Parathyroid adenoma (tissue), 2 donors: ENCODE data around the gene C20orf144.

ENCODE experiments used
- H2AFZ ChIP-seq: fragments of 300-600 bp; sonication (generic); one replicate; pipeline ENCODE4 v1.7.0; 2017; ENCODE audit warnings: antibody characterized with exemption, mild to moderate bottlenecking
- H3K27ac ChIP-seq: fragments of 300-600 bp; sonication (generic); one replicate; pipeline ENCODE4 v1.7.0; 2017
- H3K27me3 ChIP-seq: fragments of 300-600 bp; sonication (generic); one replicate; pipeline ENCODE4 v1.7.0; 2017; ENCODE audit warnings: low read length; ENCODE audit not compliant: control insufficient read depth, insufficient read depth
- H3K36me3 ChIP-seq: fragments of 300-600 bp; sonication (generic); one replicate; pipeline ENCODE4 v1.7.0; 2017; ENCODE audit warnings: low read length; ENCODE audit not compliant: control insufficient read depth, insufficient read depth
- H3K4me1 ChIP-seq: fragments of 300-600 bp; sonication (generic); one replicate; pipeline ENCODE4 v1.7.0; 2017; ENCODE audit warnings: control low read depth
- H3K4me2 ChIP-seq: fragments of 300-600 bp; sonication (generic); one replicate; pipeline ENCODE4 v1.7.0; 2017; ENCODE audit warnings: low read length
- H3K4me3 ChIP-seq: fragments of 300-600 bp; sonication (generic); one replicate; pipeline ENCODE4 v1.7.0; 2017; ENCODE audit warnings: low read depth, low read length
- H3K79me2 ChIP-seq: fragments of 300-600 bp; sonication (generic); one replicate; pipeline ENCODE4 v1.7.0; 2017; ENCODE audit warnings: control low read depth
- H3K9ac ChIP-seq: fragments of 300-600 bp; sonication (generic); one replicate; pipeline ENCODE4 v1.7.0; 2017; ENCODE audit warnings: mild to moderate bottlenecking
- H3K9me3 ChIP-seq: fragments of 300-600 bp; sonication (generic); one replicate; pipeline ENCODE4 v1.7.0; 2017; ENCODE audit warnings: low read length; ENCODE audit not compliant: control insufficient read depth
- TF ChIP-seq, protein P1 (sequence below): fragments of 300-600 bp; sonication (generic); IDR thresholded peaks from one replicate; pipeline ENCODE4 v1.7.0; 2017; ENCODE audit warnings: antibody characterized with exemption, mild to moderate bottlenecking
- donor health status: primary hyperparathyroidism.

The C20orf144 gene

DNA sequence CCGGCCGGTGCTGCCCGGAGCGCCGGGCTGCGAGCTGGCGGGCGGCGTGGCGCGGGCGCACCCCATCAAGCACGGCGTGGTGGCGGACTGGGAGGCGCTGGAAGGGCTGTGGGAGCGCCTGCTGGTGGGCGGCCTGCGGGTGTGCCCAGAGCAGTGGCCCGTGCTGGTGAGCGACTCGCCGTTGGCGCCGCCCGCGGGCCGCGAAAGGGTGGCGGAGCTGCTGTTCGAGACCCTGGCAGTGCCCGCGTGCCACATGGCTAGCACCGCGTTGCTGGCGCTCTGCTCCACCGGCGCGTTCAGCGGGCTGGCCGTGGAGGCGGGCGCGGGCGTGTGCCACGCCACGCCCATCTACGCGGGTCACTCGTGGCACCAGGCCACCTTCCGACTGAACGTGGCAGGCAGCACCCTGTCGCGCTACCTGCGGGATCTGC, 5.1 kb downstream of the C20orf144 start:
- Histone ChIP-seq H3K9me3 (no peaks in the 10 kb centered on the region), H3K4me2 (peak overlapping the region; percentile 70), H3K36me3 (no peaks in the 10 kb centered on the region), H3K27me3 (no peaks in the 10 kb centered on the region), H3K4me3 (peak overlapping the region; percentile 44), H3K79me2 (no peaks in the 10 kb centered on the region), H3K9ac (no peak overlapping the region), H3K4me1 (peaks cover 21% of the 10 kb centered on the region), H2AFZ (peak overlapping the region; percentile 98), H3K27ac (peak overlapping the region; percentile 80)
- TF ChIP-seq, protein P1, sequence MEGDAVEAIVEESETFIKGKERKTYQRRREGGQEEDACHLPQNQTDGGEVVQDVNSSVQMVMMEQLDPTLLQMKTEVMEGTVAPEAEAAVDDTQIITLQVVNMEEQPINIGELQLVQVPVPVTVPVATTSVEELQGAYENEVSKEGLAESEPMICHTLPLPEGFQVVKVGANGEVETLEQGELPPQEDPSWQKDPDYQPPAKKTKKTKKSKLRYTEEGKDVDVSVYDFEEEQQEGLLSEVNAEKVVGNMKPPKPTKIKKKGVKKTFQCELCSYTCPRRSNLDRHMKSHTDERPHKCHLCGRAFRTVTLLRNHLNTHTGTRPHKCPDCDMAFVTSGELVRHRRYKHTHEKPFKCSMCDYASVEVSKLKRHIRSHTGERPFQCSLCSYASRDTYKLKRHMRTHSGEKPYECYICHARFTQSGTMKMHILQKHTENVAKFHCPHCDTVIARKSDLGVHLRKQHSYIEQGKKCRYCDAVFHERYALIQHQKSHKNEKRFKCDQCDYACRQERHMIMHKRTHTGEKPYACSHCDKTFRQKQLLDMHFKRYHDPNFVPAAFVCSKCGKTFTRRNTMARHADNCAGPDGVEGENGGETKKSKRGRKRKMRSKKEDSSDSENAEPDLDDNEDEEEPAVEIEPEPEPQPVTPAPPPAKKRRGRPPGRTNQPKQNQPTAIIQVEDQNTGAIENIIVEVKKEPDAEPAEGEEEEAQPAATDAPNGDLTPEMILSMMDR, result no peak

DNA sequence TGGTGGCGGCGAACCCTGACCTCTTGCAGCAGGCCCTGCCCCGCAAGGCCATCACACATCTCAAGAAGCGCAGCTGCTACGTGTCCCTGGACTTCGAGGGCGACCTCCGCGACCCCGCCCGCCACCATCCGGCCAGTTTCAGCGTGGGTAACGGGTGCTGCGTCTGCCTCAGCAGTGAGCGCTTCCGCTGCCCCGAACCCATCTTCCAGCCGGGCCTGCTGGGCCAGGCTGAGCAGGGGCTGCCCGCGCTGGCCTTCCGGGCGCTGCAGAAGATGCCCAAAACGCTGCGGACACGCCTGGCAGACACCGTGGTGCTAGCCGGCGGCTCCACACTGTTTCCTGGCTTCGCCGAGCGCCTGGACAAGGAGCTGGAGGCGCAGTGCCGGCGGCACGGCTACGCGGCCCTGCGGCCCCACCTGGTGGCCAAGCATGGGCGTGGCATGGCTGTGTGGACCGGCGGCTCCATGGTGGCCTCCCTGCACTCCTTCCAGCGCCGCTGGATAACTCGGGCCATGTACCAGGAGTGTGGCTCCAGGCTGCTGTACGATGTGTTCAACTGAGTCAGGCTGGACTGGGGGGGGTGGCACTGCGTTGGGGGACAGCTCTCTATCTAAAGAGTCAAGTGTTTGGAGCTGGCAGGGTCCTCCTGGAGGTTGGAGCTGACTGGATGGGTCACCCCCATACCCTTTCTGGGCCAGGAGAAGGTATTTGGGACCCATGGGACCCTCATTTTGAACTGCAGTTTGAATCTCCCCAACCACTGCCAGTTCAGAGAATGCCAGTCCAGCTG, 5.7 kb downstream of the C20orf144 start:
- no peaks in the 10 kb centered on the region for H3K9me3 ChIP-seq
- H3K27me3 ChIP-seq, result no peaks in the 10 kb centered on the region
- peaks cover 22% of the 10 kb centered on the region for H3K4me1 ChIP-seq
- no peaks in the 10 kb centered on the region for H3K79me2 ChIP-seq
- H3K27ac ChIP-seq, result peak overlapping the region; percentile 80
- TF ChIP-seq, protein P1, result peak; percentile 96
- peak overlapping the region; percentile 70 for H3K4me2 ChIP-seq
- H3K36me3 ChIP-seq, result no peaks in the 10 kb centered on the region
- H3K4me3 ChIP-seq, result peak overlapping the region; percentile 44
- no peak overlapping the region for H3K9ac ChIP-seq
- H2AFZ ChIP-seq, result peak overlapping the region; percentile 98

DNA sequence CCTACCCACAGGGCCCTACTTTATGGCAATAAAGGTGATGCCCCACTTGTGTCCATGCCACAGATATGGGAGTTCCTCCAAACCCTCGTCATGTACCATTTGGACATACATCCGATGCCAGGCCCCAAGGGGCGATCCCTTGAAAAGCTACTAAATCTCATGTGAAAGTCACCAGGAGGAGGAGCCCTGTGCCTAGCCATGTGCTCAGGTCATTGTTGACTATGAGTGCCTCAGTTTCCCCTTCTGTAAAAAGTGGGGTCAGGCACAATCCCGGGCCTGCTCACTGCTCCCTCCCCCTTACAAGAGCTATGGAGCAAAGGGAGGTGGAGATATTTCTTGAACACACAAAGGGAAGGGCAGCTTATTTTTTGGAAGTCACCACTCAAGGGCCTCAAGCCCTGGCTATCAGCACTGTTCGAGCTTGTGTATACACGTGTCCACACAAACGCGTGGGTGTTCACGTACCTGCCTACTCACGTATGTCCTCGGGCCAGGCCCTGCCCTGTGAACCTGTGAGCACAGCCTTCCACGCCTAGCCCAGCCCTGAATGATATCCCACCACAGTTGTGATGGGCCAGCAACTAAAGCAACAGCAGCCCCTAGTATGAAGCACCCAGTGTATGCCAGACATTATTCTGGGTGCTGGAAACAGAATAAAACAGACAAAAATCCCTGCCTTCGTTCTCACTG, 6.5 kb downstream of the C20orf144 start:
- Histone ChIP-seq H3K27me3 (no peaks in the 10 kb centered on the region), H3K4me1 (peaks cover 26% of the 10 kb centered on the region), H3K9me3 (no peaks in the 10 kb centered on the region), H3K36me3 (no peaks in the 10 kb centered on the region), H3K79me2 (no peaks in the 10 kb centered on the region), H3K9ac (no peak overlapping the region), H3K27ac (no peak overlapping the region), H3K4me2 (no peak overlapping the region), H3K4me3 (no peak overlapping the region), H2AFZ (no peak overlapping the region)
- TF ChIP-seq, protein P1, result no peak

DNA sequence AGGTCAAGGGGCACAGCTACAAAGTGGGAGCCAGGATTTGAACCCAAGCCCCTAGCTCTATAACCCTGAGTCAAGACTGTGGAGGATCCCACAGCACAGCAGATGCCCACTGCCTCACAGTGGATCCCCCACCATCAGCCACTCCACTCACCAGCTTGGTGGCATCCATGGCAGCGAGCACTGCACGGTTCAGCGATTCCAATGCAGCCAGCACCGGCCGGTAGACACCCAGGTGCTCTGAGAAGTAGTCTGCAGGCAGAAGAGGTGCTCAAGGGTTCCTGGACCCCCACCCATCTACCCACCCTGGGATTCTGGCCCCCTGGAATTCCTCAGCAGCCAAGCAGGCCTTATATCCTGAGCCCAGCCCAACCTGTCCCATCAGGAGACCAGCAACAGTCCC, 7.1 kb downstream of the C20orf144 start:
- H3K4me3 ChIP-seq, result no peak overlapping the region
- no peak overlapping the region for H3K27ac ChIP-seq
- no peaks in the 10 kb centered on the region for H3K9me3 ChIP-seq
- no peak overlapping the region for H3K4me2 ChIP-seq
- H2AFZ ChIP-seq, result no peak overlapping the region
- TF ChIP-seq, protein P1, result no peak
- no peaks in the 10 kb centered on the region for H3K79me2 ChIP-seq
- H3K36me3 ChIP-seq, result no peaks in the 10 kb centered on the region
- H3K4me1 ChIP-seq, result peaks cover 26% of the 10 kb centered on the region
- no peak overlapping the region for H3K9ac ChIP-seq
- no peaks in the 10 kb centered on the region for H3K27me3 ChIP-seq
